ENCODE results near the gene DUOXA2. TPM values are rescaled to one million over a fixed set of nuclear protein-coding genes. Genes with fewer than 3 reads are reported as not detected.

DUOXA2 gene
- total RNA-seq, 1 experiment from 2014 or later: not detected

- no TSS peak for BruUV-seq (replicated peaks)
- Mint-ChIP-seq H3K4me1 (ENCODE audit: low read depth, unreplicated experiment) (peaks cover 9% of the 10 kb centered on the region), H3K4me3 (ENCODE audit: low read depth, unreplicated experiment) (no peak overlapping the region), H3K27ac (ENCODE audit: unreplicated experiment) (no peak overlapping the region), H3K36me3 (ENCODE audit: insufficient read depth, unreplicated experiment) (no peaks in the 10 kb centered on the region), H3K27me3 (ENCODE audit: unreplicated experiment) (no peaks in the 10 kb centered on the region), H3K9me3 (ENCODE audit: low read depth, unreplicated experiment) (no peaks in the 10 kb centered on the region)
- intact Hi-C loops (cut with micrococcal nuclease; ENCODE audit: unreplicated experiment): no loop called here
- TF ChIP-seq, protein P1, sequence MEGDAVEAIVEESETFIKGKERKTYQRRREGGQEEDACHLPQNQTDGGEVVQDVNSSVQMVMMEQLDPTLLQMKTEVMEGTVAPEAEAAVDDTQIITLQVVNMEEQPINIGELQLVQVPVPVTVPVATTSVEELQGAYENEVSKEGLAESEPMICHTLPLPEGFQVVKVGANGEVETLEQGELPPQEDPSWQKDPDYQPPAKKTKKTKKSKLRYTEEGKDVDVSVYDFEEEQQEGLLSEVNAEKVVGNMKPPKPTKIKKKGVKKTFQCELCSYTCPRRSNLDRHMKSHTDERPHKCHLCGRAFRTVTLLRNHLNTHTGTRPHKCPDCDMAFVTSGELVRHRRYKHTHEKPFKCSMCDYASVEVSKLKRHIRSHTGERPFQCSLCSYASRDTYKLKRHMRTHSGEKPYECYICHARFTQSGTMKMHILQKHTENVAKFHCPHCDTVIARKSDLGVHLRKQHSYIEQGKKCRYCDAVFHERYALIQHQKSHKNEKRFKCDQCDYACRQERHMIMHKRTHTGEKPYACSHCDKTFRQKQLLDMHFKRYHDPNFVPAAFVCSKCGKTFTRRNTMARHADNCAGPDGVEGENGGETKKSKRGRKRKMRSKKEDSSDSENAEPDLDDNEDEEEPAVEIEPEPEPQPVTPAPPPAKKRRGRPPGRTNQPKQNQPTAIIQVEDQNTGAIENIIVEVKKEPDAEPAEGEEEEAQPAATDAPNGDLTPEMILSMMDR (IDR thresholded peaks at IDR 0.05; ENCODE audit: unreplicated experiment): no peak
- CTCF ChIA-PET: interaction anchor here (1.3 kb wide), 1 partner anchor 12 kb away, joined by 3 read pairs; no protein-coding TSS in a partner anchor
- DNase-seq: no peak
Measured at GRCh38 chr15:45144775-45145174, 30.6 kb downstream of the DUOXA2 start.

DNA sequence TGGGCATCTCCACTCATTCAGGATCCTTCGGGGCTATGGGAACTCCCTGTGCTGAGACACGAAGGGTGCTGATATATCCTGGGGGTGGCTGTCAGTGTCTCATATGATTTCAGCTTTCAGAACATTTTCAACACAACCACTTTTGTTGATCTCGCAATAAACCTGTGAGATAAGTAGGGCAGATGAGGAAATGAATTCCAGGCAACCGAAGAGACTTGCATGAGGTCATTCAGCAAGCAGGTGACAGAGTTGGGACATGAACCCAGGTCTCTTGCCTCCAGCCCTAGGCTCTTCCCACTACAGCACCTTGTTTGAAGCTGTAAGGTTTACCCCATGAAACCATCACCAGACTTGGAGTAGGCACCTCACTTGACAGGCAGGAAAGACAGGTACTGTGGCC lies 32.3 kb downstream of the DUOXA2 start:
- Mint-ChIP-seq H3K4me1 (ENCODE audit: low read depth, unreplicated experiment) (peaks cover 9% of the 10 kb centered on the region), H3K27me3 (ENCODE audit: unreplicated experiment) (no peaks in the 10 kb centered on the region), H3K36me3 (ENCODE audit: insufficient read depth, unreplicated experiment) (no peaks in the 10 kb centered on the region), H3K9me3 (ENCODE audit: low read depth, unreplicated experiment) (no peaks in the 10 kb centered on the region), H3K4me3 (ENCODE audit: low read depth, unreplicated experiment) (no peak overlapping the region), H3K27ac (ENCODE audit: unreplicated experiment) (no peak overlapping the region)
- no peak for DNase-seq
- CTCF ChIA-PET: interaction anchor here (1.3 to 1.5 kb wide), 2 partner anchors 17 to 20 kb away, joined by 4 to 5 read pairs; no protein-coding TSS in a partner anchor
- TF ChIP-seq, protein P1 (IDR thresholded peaks at IDR 0.05; ENCODE audit: unreplicated experiment): no peak
- no TSS peak for BruUV-seq (replicated peaks)
- intact Hi-C loops (cut with micrococcal nuclease; ENCODE audit: unreplicated experiment): no loop called here

DNA sequence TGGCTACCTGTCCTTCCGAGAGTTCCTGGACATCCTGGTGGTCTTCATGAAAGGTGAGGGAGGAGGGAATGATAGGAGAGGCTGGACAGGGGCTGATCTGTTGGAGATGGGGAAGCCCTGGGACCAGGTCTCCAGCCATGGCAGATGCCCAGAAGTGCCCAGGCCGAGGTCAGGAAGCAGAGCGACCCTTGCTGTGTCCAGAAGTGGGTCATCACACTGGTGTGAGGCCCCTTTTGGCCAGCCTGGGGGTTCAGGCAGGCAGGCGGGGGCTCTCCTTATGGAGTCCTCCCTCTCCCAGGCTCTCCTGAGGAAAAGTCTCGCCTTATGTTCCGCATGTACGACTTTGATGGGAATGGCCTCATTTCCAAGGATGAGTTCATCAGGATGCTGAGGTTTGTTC lies 33.5 kb downstream of the DUOXA2 start:
- CTCF ChIA-PET: interaction anchor here (1.5 kb wide), 1 partner anchor 16 kb away, joined by 4 read pairs; no protein-coding TSS in a partner anchor
- peaks cover 9% of the 10 kb centered on the region for H3K4me1 Mint-ChIP-seq (ENCODE audit: low read depth, unreplicated experiment)
- no TSS peak for BruUV-seq (replicated peaks)

DNA sequence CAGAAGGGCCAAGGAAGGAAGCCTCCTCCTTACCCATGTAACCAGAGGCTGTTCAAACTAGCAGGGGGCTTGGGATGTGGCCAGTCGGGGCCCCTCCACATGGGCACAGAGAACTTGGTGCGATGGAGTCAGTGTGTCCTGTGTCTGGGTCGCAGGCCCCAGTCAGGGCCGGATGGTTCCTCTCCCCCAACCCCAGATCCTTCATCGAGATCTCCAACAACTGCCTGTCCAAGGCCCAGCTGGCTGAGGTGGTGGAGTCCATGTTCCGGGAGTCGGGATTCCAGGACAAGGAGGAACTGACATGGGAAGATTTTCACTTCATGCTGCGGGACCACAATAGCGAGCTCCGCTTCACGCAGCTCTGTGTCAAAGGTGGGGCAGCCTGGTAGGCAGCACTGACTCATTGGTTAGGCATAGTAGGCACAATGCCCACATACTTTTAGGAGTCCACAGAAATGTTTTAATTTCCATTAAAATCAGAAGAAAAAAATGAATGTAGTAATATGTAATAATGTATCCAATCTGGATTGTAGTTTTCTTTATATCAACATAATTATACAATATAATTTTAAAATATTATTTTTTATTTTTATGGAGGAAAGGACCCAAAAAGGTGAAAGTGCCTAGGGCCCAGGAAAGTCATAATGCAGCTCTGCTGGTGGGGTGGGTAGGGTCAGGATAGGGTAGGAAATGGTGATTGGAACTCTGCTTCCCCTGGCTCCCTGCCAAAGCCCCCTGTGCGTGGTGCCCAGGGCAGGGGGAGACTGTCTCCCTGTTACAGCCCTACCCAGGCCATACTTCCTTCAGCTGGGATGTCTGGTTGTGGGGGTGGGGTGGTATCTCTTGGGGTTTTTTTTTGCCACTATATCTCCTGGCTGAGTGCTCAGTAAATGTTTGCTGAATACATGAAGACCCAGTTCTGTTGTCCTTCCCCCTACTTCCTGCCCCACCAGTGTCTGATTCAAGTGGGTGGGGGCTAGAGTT lies 34.2 kb downstream of the DUOXA2 start:
- CTCF ChIA-PET: no interaction called here
- BruUV-seq (replicated peaks): no TSS peak
- H3K4me1 Mint-ChIP-seq (ENCODE audit: low read depth, unreplicated experiment): peaks cover 9% of the 10 kb centered on the region
- TF ChIP-seq, protein P1 (IDR thresholded peaks at IDR 0.05; ENCODE audit: unreplicated experiment): no peak
- no peak for DNase-seq
- no peak overlapping the region for H3K4me3 Mint-ChIP-seq (ENCODE audit: low read depth, unreplicated experiment)
- H3K27ac Mint-ChIP-seq (ENCODE audit: unreplicated experiment): no peak overlapping the region
- H3K9me3 Mint-ChIP-seq (ENCODE audit: low read depth, unreplicated experiment): no peaks in the 10 kb centered on the region
- peaks cover 6% of the 10 kb centered on the region for H3K36me3 Mint-ChIP-seq (ENCODE audit: insufficient read depth, unreplicated experiment)
- no peaks in the 10 kb centered on the region for H3K27me3 Mint-ChIP-seq (ENCODE audit: unreplicated experiment)
- intact Hi-C loops (cut with micrococcal nuclease; ENCODE audit: unreplicated experiment): no loop called here

More for the DNA sequence above, 33.5 kb downstream of the DUOXA2 start:
- H3K27me3 Mint-ChIP-seq (ENCODE audit: unreplicated experiment): no peaks in the 10 kb centered on the region
- H3K4me3 Mint-ChIP-seq (ENCODE audit: low read depth, unreplicated experiment): no peak overlapping the region
- H3K9me3 Mint-ChIP-seq (ENCODE audit: low read depth, unreplicated experiment): no peaks in the 10 kb centered on the region
- no peak for DNase-seq
- no peak overlapping the region for H3K27ac Mint-ChIP-seq (ENCODE audit: unreplicated experiment)
- intact Hi-C loops (cut with micrococcal nuclease; ENCODE audit: unreplicated experiment): no loop called here
- TF ChIP-seq, protein P1 (IDR thresholded peaks at IDR 0.05; ENCODE audit: unreplicated experiment): no peak
- H3K36me3 Mint-ChIP-seq (ENCODE audit: insufficient read depth, unreplicated experiment): peaks cover 6% of the 10 kb centered on the region
